Measurements from ENCODE around the gene LARP1. TPM values are rescaled to one million over a fixed set of nuclear protein-coding genes. Genes with fewer than 3 reads are reported as not detected.

The LARP1 gene
- total RNA-seq, 1 experiment from 2014 or later = 63.9 TPM

DNA sequence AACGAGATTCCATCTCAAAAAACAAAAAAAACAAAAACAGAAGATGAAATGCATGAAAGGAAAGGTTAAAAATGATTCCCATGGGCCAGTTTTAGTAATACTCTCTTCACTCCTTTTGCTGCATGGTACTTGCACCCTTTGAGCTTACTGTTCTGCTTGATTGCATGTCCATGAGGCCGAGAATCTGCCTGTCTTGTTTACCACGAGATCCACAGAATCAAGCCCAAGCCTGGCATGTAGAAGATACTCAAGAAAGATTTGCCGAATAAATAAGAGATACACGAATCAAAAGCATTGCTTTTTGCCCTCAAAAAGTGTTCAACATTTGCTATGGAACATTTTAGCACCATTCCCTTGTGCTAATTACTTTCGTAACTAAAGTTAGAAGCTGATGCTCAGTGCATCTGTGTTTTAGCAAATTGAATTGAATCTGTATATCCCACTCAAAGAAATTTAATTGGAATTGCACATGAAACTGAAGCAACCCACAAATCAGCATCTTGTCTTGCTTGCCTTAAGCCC lies 94.1 kb downstream of the LARP1 start:
- TF ChIP-seq, protein P1, sequence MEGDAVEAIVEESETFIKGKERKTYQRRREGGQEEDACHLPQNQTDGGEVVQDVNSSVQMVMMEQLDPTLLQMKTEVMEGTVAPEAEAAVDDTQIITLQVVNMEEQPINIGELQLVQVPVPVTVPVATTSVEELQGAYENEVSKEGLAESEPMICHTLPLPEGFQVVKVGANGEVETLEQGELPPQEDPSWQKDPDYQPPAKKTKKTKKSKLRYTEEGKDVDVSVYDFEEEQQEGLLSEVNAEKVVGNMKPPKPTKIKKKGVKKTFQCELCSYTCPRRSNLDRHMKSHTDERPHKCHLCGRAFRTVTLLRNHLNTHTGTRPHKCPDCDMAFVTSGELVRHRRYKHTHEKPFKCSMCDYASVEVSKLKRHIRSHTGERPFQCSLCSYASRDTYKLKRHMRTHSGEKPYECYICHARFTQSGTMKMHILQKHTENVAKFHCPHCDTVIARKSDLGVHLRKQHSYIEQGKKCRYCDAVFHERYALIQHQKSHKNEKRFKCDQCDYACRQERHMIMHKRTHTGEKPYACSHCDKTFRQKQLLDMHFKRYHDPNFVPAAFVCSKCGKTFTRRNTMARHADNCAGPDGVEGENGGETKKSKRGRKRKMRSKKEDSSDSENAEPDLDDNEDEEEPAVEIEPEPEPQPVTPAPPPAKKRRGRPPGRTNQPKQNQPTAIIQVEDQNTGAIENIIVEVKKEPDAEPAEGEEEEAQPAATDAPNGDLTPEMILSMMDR (conservative IDR thresholded peaks at IDR 0.05; ENCODE audit: low read depth, low read length) = no peak
- TF ChIP-seq EZH2phosphoT487 (IDR thresholded peaks at IDR 0.05; ENCODE audit: borderline replicate concordance, low read length) (no peak), EZH2 (IDR thresholded peaks at IDR 0.05; ENCODE audit: low read length, unreplicated experiment) (no peak)
- Histone ChIP-seq H3K4me2 (ENCODE audit: low read length) (no peak overlapping the region), H2AFZ (ENCODE audit: low read length) (no peak overlapping the region), H3K27me3 (ENCODE audit: low read length) (no peaks in the 10 kb centered on the region), H3F3A (ENCODE audit: low read length, unreplicated experiment) (no peaks in the 10 kb centered on the region), H3K9ac (ENCODE audit: low read length) (no peak overlapping the region), H3K27ac (ENCODE audit: low read length) (no peak overlapping the region), H3K4me3 (ENCODE audit: low read length) (no peak overlapping the region), H3K79me2 (ENCODE audit: low read length) (no peaks in the 10 kb centered on the region), H3K9me3 (ENCODE audit: low read length) (no peaks in the 10 kb centered on the region), H4K20me1 (ENCODE audit: low read length) (no peaks in the 10 kb centered on the region), H3K4me1 (ENCODE audit: insufficient read depth, low read length) (no peaks in the 10 kb centered on the region), H3K36me3 (ENCODE audit: low read depth, low read length) (no peaks in the 10 kb centered on the region), H3K9me2 (replicated peaks; ENCODE audit: low read length) (no peaks in the 10 kb centered on the region)
- no peak for ATAC-seq
- intact Hi-C loops (cut with micrococcal nuclease) = no loop called here
- DNase-seq = no peak
- POLR2A ChIA-PET (ENCODE audit: unreplicated experiment) = no interaction called here
- no TSS peak for BruUV-seq (replicated peaks)
- CTCF ChIA-PET = no interaction called here

DNA sequence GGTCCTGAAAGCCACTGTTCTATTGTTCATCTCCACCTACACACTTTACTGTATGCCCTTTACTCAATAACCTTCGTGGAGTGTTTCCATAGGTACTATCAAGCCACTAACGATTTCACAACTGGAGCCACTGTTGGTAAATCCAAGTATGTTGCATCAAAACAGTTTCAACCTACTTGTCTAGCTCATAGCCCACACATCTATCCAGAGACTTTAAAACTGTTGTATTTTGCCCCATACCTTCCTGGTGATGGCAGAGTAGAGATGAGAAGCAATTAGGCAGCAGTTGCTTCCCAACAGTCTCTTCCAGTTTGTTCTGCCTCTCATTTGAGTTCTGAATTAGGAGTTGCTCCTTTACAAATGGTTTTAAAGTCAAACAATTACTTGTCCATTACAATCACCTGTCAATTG lies 94.6 kb downstream of the LARP1 start:
- H3K4me3 ChIP-seq (ENCODE audit: low read length) = no peak overlapping the region
- POLR2A ChIA-PET (ENCODE audit: unreplicated experiment) = no interaction called here
- no peak for ATAC-seq

DNA sequence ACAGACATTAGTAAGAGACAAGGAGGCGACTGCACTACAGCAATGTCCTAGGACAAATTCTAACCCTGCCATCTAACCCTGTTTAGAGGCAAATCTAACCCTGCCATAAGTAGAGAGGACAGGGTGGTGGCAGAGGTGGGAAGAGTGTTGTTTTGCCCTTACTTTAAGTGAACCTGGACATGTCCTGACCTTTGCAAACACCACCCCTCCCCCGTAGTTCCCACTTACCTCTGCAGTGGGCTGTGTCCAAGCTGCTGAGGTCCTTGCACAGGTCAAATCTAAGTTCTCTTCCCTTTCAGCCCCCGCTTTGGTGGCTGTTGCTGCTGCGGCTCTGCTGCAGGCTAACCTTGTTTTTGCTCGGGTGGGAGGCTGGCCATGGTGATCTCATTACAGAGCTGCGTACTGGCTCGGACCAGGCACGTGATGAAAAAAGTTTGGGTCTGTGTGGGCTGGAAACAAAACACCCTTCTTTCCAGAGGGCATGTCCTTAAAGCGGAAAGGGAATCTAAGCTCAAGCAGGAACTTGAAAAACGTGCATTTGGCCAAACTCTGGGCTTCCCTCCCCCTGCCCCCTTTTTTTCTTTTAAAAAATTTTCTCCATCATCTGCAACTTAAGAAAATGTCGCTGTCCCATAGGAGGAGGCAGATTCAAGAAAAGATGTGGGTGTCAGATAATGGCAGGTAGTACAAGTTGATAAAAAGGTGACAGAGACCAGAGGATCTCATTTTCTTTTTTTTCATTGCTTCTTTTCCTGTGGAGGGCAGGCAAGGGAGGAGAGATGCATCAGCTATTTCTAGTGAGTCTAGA lies 95.3 kb downstream of the LARP1 start, which contains the start of gene FAXDC2:
Gene FAXDC2 (minus strand): TSS at position 349 of the 808 bp plus-strand sequence. CDS start 12,425 bp downstream, outside the sequence.
- H3K36me3 ChIP-seq (ENCODE audit: low read depth, low read length) = no peaks in the 10 kb centered on the region
- H3K9me2 ChIP-seq (replicated peaks; ENCODE audit: low read length) = no peaks in the 10 kb centered on the region
- CTCF ChIA-PET = no interaction called here
- H3F3A ChIP-seq (ENCODE audit: low read length, unreplicated experiment) = no peaks in the 10 kb centered on the region
- H3K9ac ChIP-seq (ENCODE audit: low read length) = no peak within 1 kb of the TSS
- H3K9me3 ChIP-seq (ENCODE audit: low read length) = no peaks in the 10 kb centered on the region
- DNase-seq (no peak), ATAC-seq (no peak)
- no peaks in the 10 kb centered on the region for H3K27me3 ChIP-seq (ENCODE audit: low read length)
- no peaks in the 10 kb centered on the region for H3K4me1 ChIP-seq (ENCODE audit: insufficient read depth, low read length)
- no TSS peak for BruUV-seq (replicated peaks)
- no peak within 1 kb of the TSS for H2AFZ ChIP-seq (ENCODE audit: low read length)
- no peaks in the 10 kb centered on the region for H4K20me1 ChIP-seq (ENCODE audit: low read length)
- H3K27ac ChIP-seq (ENCODE audit: low read length) = no peak within 1 kb of the TSS
- no peaks in the 10 kb centered on the region for H3K79me2 ChIP-seq (ENCODE audit: low read length)
- H3K4me3 ChIP-seq (ENCODE audit: low read length) = no peak within 1 kb of the TSS
- H3K4me2 ChIP-seq (ENCODE audit: low read length) = no peak within 1 kb of the TSS
- POLR2A ChIA-PET (ENCODE audit: unreplicated experiment) = no interaction called here
- TF ChIP-seq, protein P1 (conservative IDR thresholded peaks at IDR 0.05; ENCODE audit: low read depth, low read length) = no peak
- TF ChIP-seq EZH2 (IDR thresholded peaks at IDR 0.05; ENCODE audit: low read length, unreplicated experiment) = no peak
- TF ChIP-seq EZH2phosphoT487 (IDR thresholded peaks at IDR 0.05; ENCODE audit: borderline replicate concordance, low read length) = no peak
- intact Hi-C loops (cut with micrococcal nuclease) = no loop called here

More for the DNA sequence above, 94.6 kb downstream of the LARP1 start:
- H3K9ac ChIP-seq (ENCODE audit: low read length) = no peak overlapping the region
- no peaks in the 10 kb centered on the region for H3K79me2 ChIP-seq (ENCODE audit: low read length)
- H3K9me3 ChIP-seq (ENCODE audit: low read length) = no peaks in the 10 kb centered on the region
- H2AFZ ChIP-seq (ENCODE audit: low read length) = no peak overlapping the region
- no peak for DNase-seq
- intact Hi-C loops (cut with micrococcal nuclease) = no loop called here
- no peaks in the 10 kb centered on the region for H3K4me1 ChIP-seq (ENCODE audit: insufficient read depth, low read length)
- H3K27me3 ChIP-seq (ENCODE audit: low read length) = no peaks in the 10 kb centered on the region
- no peaks in the 10 kb centered on the region for H3K9me2 ChIP-seq (replicated peaks; ENCODE audit: low read length)
- H3F3A ChIP-seq (ENCODE audit: low read length, unreplicated experiment) = no peaks in the 10 kb centered on the region
- no peaks in the 10 kb centered on the region for H3K36me3 ChIP-seq (ENCODE audit: low read depth, low read length)
- CTCF ChIA-PET = no interaction called here
- BruUV-seq (replicated peaks) = no TSS peak
- H4K20me1 ChIP-seq (ENCODE audit: low read length) = no peaks in the 10 kb centered on the region
- no peak overlapping the region for H3K27ac ChIP-seq (ENCODE audit: low read length)
- no peak overlapping the region for H3K4me2 ChIP-seq (ENCODE audit: low read length)
- TF ChIP-seq EZH2phosphoT487 (IDR thresholded peaks at IDR 0.05; ENCODE audit: borderline replicate concordance, low read length) = no peak
